IMR-90 (cell line): Measurements from ENCODE around the gene RNF151. TPM values are rescaled to one million over a fixed set of nuclear protein-coding genes. Genes with fewer than 3 reads are reported as not detected.

Experiments
- ATAC-seq: fragments of 200-7000 bp; cut with Tn5 transposase; 2 replicates; pipeline ENCODE4 v1.9.1; 2020; ENCODE audit warnings: low read depth, mild to moderate bottlenecking, moderate library complexity
- BruUV-seq: library from RNA; stranded (reverse); fragments of 400-500 nt; replicated peaks from 2 replicates; lab custom pipeline; 2021; lab: Mats Ljungman, UMichigan
- CTCF ChIA-PET: fragments of 300-600 bp; formaldehyde crosslinking; extraction: SDS; loops from one replicate; lab custom pipeline; 2021; ENCODE audit warnings: antibody characterized with exemption; lab: Yijun Ruan, JAX
- POLR2A ChIA-PET: fragments of 300-600 bp; sonication (Branson Sonifier 250); formaldehyde crosslinking; loops from one replicate; lab custom pipeline; 2022; ENCODE audit warnings: antibody characterized with exemption; ENCODE audit not compliant: unreplicated experiment; lab: Charles Lee
- DNase-seq: peaks from one replicate; pipeline ENCODE4 v3.0.0; 2013
- H2AFZ ChIP-seq: replicated peaks from 2 replicates; pipeline ENCODE3; 2013; ENCODE audit warnings: low read length, mild to moderate bottlenecking; ENCODE audit not compliant: poor library complexity
- H2AK5ac ChIP-seq: 2 replicates; pipeline ENCODE4 v1.6.1; 2013; ENCODE audit warnings: low read depth, low read length, inconsistent platforms
- H2AK9ac ChIP-seq: replicated peaks from 2 replicates; pipeline ENCODE3; 2013; ENCODE audit warnings: mild to moderate bottlenecking, low read depth, low read length, moderate library complexity; ENCODE audit not compliant: poor library complexity
- H2BK120ac ChIP-seq: 2 replicates; pipeline ENCODE4 v1.6.1; 2013; ENCODE audit warnings: low read depth, low read length, inconsistent platforms
- H2BK15ac ChIP-seq: 3 replicates; pipeline ENCODE4 v1.6.1; 2013; ENCODE audit warnings: low read depth, low read length, inconsistent platforms
- H2BK20ac ChIP-seq: 2 replicates; pipeline ENCODE4 v1.6.1; 2013; ENCODE audit warnings: low read depth, mild to moderate bottlenecking, inconsistent platforms, low read length, moderate library complexity
- H2BK5ac ChIP-seq: 2 replicates; pipeline ENCODE4 v1.6.1; 2013; ENCODE audit warnings: mild to moderate bottlenecking, low read depth, low read length, inconsistent platforms; ENCODE audit not compliant: poor library complexity, severe bottlenecking
- H3K14ac ChIP-seq: replicated peaks from 2 replicates; pipeline ENCODE4 v1.6.1; 2013; ENCODE audit warnings: low read depth, low read length, inconsistent platforms
- H3K18ac ChIP-seq: 2 replicates; pipeline ENCODE4 v1.6.1; 2013; ENCODE audit warnings: low read depth, low read length, control low read depth
- H3K23ac ChIP-seq: 2 replicates; pipeline ENCODE4 v1.6.1; 2013; ENCODE audit warnings: low read depth, low read length, inconsistent platforms
- H3K27ac ChIP-seq: 2 replicates; pipeline ENCODE4 v1.5.1; 2013; ENCODE audit warnings: mild to moderate bottlenecking, control low read depth, low read length; ENCODE audit not compliant: insufficient read depth
- H3K27me3 ChIP-seq: 2 replicates; pipeline ENCODE4 v1.6.1; 2013; ENCODE audit warnings: low read length; ENCODE audit not compliant: control insufficient read depth, insufficient read depth
- H3K36me3 ChIP-seq: 2 replicates; pipeline ENCODE4 v1.6.1; 2013; ENCODE audit warnings: low read length, mixed read lengths; ENCODE audit not compliant: control insufficient read depth, insufficient read depth
- H3K4ac ChIP-seq: 2 replicates; pipeline ENCODE4 v1.6.1; 2013; ENCODE audit warnings: low read depth, low read length, inconsistent platforms
- H3K4me1 ChIP-seq: 2 replicates; pipeline ENCODE4 v1.6.1; 2013; ENCODE audit warnings: low read length, mixed read lengths; ENCODE audit not compliant: control insufficient read depth, insufficient read depth
- H3K4me2 ChIP-seq: 2 replicates; pipeline ENCODE4 v1.6.1; 2013; ENCODE audit warnings: low read depth, mild to moderate bottlenecking, control low read depth, low read length, moderate library complexity
- H3K4me3 ChIP-seq: 2 replicates; pipeline ENCODE4 v1.5.1; 2013; ENCODE audit warnings: low read depth, mild to moderate bottlenecking, control low read depth, low read length, moderate library complexity; ENCODE audit not compliant: insufficient read depth
- H3K56ac ChIP-seq: 2 replicates; pipeline ENCODE4 v1.6.1; 2013; ENCODE audit warnings: low read length, inconsistent platforms; ENCODE audit not compliant: insufficient read depth; ENCODE audit errors: extremely low read depth
- H3K79me1 ChIP-seq, 2 experiments: 2 replicates each; pipeline ENCODE4 v1.6.1; 2013; ENCODE audit warnings: low read length in 2 of 2, inconsistent platforms in 1 of 2, low read depth in 1 of 2
- H3K9ac ChIP-seq: 2 replicates; pipeline ENCODE4 v1.6.1; 2013; ENCODE audit warnings: low read depth, low read length, control low read depth
- H3K9me1 ChIP-seq: 2 replicates; pipeline ENCODE4 v1.6.1; 2013; ENCODE audit warnings: low read length, inconsistent platforms; ENCODE audit not compliant: insufficient read depth
- H3K9me3 ChIP-seq: 2 replicates; pipeline ENCODE4 v1.6.1; 2013; ENCODE audit warnings: low read length; ENCODE audit not compliant: control insufficient read depth, insufficient read depth
- H4K20me1 ChIP-seq: 2 replicates; pipeline ENCODE4 v1.6.1; 2013; ENCODE audit warnings: low read length, inconsistent platforms; ENCODE audit not compliant: insufficient read depth
- H4K5ac ChIP-seq: 2 replicates; pipeline ENCODE4 v1.6.1; 2013; ENCODE audit warnings: mild to moderate bottlenecking, low read depth, low read length, control low read depth
- H4K8ac ChIP-seq, 2 experiments: 2 replicates each; pipeline ENCODE4 v1.6.1; 2013; ENCODE audit warnings: low read depth in 2 of 2, low read length in 2 of 2, control low read depth in 1 of 2, inconsistent platforms in 1 of 2
- H4K91ac ChIP-seq: 2 replicates; pipeline ENCODE4 v1.6.1; 2013; ENCODE audit warnings: low read depth, low read length, inconsistent platforms; ENCODE audit not compliant: insufficient read depth
- BHLHE40 ChIP-seq: fragments of 150-350 bp; IDR thresholded peaks from 2 replicates; pipeline ENCODE4 v1.6.1; 2016; ENCODE audit warnings: mild to moderate bottlenecking, low read depth, low read length
- NFE2L2 ChIP-seq: fragments of 150-350 bp; IDR thresholded peaks from 2 replicates; pipeline ENCODE4 v1.6.1; 2016; ENCODE audit warnings: low read depth, mild to moderate bottlenecking, low read length
- WGBS, 2 experiments: methylation state at CpG; one replicate each; pipeline versions ENCODE4 v1.1.5 to v1.1.7; 2013; ENCODE audit warnings: missing lambda C conversion rate in 2 of 2; ENCODE audit not compliant: insufficient read length in 1 of 2; ENCODE audit errors: extremely low coverage in 2 of 2; 5-methylcytosine and 5-hydroxymethylcytosine counted together
- dilution Hi-C: fragments of 300-500 bp; cut with HindIII; formaldehyde crosslinking; loops from one replicate; pipeline ENCODE4 v1.14.3; 2018; ENCODE audit warnings: low sequenced_read_pairs; ENCODE audit not compliant: unreplicated experiment
- in situ Hi-C: fragments of 300-500 bp; cut with MboI; formaldehyde crosslinking; loops from 3 replicates; pipeline ENCODE4 v1.14.3; 2019; ENCODE audit warnings: low sequenced_read_pairs, inconsistent platforms, mixed read lengths
- intact Hi-C: fragments of 100-400 bp; cut with micrococcal nuclease; formaldehyde crosslinking; loops from 2 replicates; pipeline ENCODE4 v1.10.0; 2022
- polyA plus RNA-seq, 3 experiments: library from polyadenylated mRNA; depleted of rRNA; stranded (reverse); fragments of >200 nt; gene quantifications; 2 replicates each; pipeline ENCODE4 v1.2.3, GENCODE V29; 2012; ENCODE audit warnings: low replicate concordance in 1 of 3
- total RNA-seq: library from RNA; depleted of rRNA; stranded (reverse); fragments of >200 nt; gene quantifications from 2 replicates; pipeline ENCODE4 v1.2.3, GENCODE V29; 2012
- TF ChIP-seq, protein P1 (sequence below): conservative IDR thresholded peaks from 2 replicates; pipeline ENCODE4 v1.5.1; 2012; ENCODE audit warnings: mild to moderate bottlenecking, low read depth, low read length, improper control_type of control experiment

The RNF151 gene
- total and polyA plus RNA-seq, 2 of the 4 experiments (the other 2 are of a cell fraction), result not detected

- TF ChIP-seq NFE2L2, result no peak
Measured at GRCh38 chr16:1940273-1941161, 26.1 kb upstream of the RNF151 start (continued).

DNA sequence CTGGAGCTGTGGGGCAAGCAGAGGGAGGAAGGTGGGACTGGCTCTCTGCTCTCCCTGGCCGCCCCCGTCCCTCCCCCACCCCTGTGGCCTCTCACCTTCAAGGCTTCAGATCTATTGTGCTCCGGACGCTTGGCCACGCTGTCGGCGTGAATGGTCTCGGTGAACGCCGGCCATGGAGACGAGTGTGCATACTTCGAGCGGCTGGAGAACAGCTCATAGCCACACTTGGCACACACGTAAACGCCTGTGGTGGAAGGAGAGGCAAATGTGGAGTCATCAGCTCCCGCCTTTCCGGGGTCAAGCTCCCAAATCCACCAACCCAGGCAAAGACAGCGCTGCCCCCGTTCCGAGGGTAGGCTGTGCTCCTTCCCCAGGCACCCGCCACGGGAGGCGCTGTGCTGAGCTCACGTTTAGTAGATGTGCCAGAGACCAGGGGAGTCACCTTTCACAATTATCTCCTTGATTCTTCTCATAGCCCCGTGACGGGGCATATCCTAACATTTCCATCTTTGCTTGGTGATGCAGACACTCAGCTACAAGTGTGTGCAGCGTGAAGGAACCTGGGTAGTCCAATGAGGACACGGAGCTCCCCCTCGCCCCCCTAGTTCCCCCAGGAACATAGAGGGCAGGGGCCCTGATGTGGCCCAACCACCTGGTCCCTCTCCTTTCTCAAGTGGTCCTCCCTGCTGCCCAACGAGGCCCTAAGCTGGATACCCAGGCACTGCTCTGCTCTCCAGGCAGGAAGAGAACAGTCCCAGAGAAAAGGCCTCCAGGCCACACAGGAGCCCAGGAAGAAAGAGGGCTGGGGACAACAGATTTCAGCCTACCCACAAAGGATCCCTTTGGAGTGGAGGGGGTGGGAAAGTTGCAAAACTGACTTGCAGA, 25.3 kb upstream of the RNF151 start:
- H3K23ac ChIP-seq, result no peak overlapping the region
- H3K4me1 ChIP-seq, result peaks cover 5% of the 10 kb centered on the region; the same call in 1 of the 2 replicates
- peak overlapping the region; percentile 76; the same call in 1 of the 2 replicates for H3K4me2 ChIP-seq
- no peak overlapping the region for H3K4ac ChIP-seq
- 77% methylated on average over 21 of the region's 30 CpGs; no CpG with 5 or more reads in 1 of the 2 experiments for WGBS, 2 experiments
- ATAC-seq (no peak), DNase-seq (no peak)
- no peak overlapping the region for H2BK120ac ChIP-seq
- no peak overlapping the region for H4K8ac ChIP-seq
- ChIA-PET CTCF (no interaction called here), POLR2A (interaction anchor here (1.2 kb wide), 1 partner anchor 23 kb away, joined by 3 read pairs; the partner anchor contains the start of gene RPS2)
- intact Hi-C loops, result no loop called here
- H3K4me3 ChIP-seq, result no peak overlapping the region
- TF ChIP-seq, protein P1, sequence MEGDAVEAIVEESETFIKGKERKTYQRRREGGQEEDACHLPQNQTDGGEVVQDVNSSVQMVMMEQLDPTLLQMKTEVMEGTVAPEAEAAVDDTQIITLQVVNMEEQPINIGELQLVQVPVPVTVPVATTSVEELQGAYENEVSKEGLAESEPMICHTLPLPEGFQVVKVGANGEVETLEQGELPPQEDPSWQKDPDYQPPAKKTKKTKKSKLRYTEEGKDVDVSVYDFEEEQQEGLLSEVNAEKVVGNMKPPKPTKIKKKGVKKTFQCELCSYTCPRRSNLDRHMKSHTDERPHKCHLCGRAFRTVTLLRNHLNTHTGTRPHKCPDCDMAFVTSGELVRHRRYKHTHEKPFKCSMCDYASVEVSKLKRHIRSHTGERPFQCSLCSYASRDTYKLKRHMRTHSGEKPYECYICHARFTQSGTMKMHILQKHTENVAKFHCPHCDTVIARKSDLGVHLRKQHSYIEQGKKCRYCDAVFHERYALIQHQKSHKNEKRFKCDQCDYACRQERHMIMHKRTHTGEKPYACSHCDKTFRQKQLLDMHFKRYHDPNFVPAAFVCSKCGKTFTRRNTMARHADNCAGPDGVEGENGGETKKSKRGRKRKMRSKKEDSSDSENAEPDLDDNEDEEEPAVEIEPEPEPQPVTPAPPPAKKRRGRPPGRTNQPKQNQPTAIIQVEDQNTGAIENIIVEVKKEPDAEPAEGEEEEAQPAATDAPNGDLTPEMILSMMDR, result 0 out of 2 replicates have a peak, but pooled peaks have one; percentile 6
- no peak for TF ChIP-seq BHLHE40
- dilution Hi-C loops, result no loop called here
- 0 out of 2 replicates have a peak overlapping the region, but pooled peaks have one; percentile 9 for H2AK5ac ChIP-seq
- H3K27ac ChIP-seq, result no peak overlapping the region
- H3K27me3 ChIP-seq, result no peaks in the 10 kb centered on the region
- no peak overlapping the region for H2AFZ ChIP-seq
- no peak overlapping the region for H3K56ac ChIP-seq
- H2AK9ac ChIP-seq, result peak overlapping the region; percentile 69
- peaks cover 23% of the 10 kb centered on the region for H3K36me3 ChIP-seq
- no peak overlapping the region for H3K18ac ChIP-seq
- H4K5ac ChIP-seq, result no peak overlapping the region
- H4K20me1 ChIP-seq, result no peaks in the 10 kb centered on the region
- H3K14ac ChIP-seq, result no peak overlapping the region
- H2BK15ac ChIP-seq, result no peak overlapping the region
- BruUV-seq, result no TSS peak
- no peak overlapping the region for H2BK5ac ChIP-seq
- in situ Hi-C loops, result no loop called here
- H4K91ac ChIP-seq, result no peak overlapping the region
- no peak overlapping the region for H3K9ac ChIP-seq
- no peak overlapping the region for H2BK20ac ChIP-seq
- H3K9me1 ChIP-seq, result no peaks in the 10 kb centered on the region
- H3K79me1 ChIP-seq, result peaks cover 9 to 13% of the 10 kb centered on the region in 2 experiments; a peak in 3 of 4 replicates
- H3K9me3 ChIP-seq, result no peaks in the 10 kb centered on the region
